AG09319 (cell line): ENCODE measurements around the gene HTATSF1.

ENCODE experiments used
- DNase-seq: peaks from one replicate; pipeline ENCODE4 v3.0.0-alpha.2; 2010; ENCODE audit warnings: low read depth; ENCODE audit errors: extremely low read depth
- CTCF ChIP-seq: IDR thresholded peaks from 2 replicates; pipeline ENCODE4 v1.5.1; 2011; ENCODE audit warnings: low read depth, mild to moderate bottlenecking, inconsistent platforms, low read length, moderate library complexity

The HTATSF1 gene

GRCh38 chrX:136477026-136477425 is 20.4 kb upstream of the HTATSF1 start:
- no peak for DNase-seq
- TF ChIP-seq CTCF = no peak

DNA sequence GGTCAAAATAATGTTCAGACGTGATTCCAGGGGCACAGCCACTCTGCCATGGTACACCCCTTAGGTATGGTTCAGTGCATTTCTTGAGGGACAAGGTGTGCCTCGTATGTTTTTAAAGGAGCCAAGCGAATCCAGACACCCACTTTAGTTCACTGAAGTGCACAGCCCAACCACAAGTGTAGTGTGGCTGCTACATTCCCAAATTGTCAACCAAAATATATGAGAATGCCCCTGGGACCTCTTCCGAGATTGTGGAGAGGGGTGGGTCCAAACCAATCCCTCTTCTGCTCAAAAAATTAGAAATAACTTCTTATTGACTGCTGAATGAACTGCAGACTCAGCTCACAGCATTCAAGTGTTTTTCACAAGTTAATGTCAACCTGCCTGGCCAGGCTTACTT is 17.0 kb upstream of the HTATSF1 start:
- no peak for TF ChIP-seq CTCF
- DNase-seq = no peak

DNA sequence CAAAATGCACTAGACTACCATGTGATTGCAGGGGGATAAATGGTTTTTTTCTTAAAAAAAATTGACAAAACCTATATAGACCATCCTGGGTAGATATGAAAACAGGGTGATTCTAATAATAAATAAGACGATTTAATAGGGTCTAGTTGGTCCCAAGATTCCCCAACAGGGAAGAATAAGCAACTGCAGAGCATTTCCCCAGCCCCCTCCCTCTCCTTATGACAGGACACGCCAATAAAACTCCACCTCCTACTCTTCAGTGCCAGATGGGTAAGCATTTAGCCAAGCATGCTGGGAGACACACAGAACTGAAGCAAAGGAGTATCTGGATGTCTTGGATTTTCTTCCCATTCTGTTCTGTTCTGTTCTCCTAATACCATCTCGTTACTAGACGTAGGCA is 9.7 kb upstream of the HTATSF1 start, which contains the start of gene BRS3:
Gene BRS3 (plus strand): TSS at position 301 of the 400 bp plus-strand sequence. CDS start 168 bp downstream, outside the sequence.
- DNase-seq = no peak
- TF ChIP-seq CTCF = no peak

GRCh38 chrX:136488706-136489105 is 8.7 kb upstream of the HTATSF1 start:
- DNase-seq = no peak
- no peak for TF ChIP-seq CTCF

- no peak for TF ChIP-seq CTCF
- DNase-seq = no peak
Measured at GRCh38 chrX:136491832-136492231, 5.6 kb upstream of the HTATSF1 start.

DNA sequence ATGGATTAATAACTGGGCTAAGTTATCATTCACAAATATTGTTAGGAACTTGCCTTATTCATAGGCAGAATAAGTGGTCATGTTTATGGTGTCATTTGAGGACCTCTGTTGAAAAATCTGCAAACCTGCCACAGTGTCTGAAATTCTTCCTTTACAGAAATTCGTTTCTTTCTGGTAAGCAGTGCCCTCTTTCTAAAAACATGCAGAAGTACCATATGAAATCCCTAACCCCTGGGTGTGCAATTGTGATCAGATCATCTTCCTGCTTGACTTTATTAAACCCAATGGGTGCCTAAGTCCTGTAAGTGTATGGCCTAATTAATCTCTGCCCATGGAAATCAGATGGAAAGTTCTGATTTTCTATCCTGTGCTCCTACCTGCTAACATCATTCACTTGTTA is 4.4 kb upstream of the HTATSF1 start:
- TF ChIP-seq CTCF = no peak
- DNase-seq = no peak

GRCh38 chrX:136495043-136495442 is 2.3 kb upstream of the HTATSF1 start:
- DNase-seq = no peak
- no peak for TF ChIP-seq CTCF
